Measurements from ENCODE around the gene AFF2. TPM values are rescaled to one million over a fixed set of nuclear protein-coding genes. Genes with fewer than 3 reads are reported as not detected.

The AFF2 gene
- total RNA-seq, 1 experiment from 2014 or later: 0.05 TPM

DNA sequence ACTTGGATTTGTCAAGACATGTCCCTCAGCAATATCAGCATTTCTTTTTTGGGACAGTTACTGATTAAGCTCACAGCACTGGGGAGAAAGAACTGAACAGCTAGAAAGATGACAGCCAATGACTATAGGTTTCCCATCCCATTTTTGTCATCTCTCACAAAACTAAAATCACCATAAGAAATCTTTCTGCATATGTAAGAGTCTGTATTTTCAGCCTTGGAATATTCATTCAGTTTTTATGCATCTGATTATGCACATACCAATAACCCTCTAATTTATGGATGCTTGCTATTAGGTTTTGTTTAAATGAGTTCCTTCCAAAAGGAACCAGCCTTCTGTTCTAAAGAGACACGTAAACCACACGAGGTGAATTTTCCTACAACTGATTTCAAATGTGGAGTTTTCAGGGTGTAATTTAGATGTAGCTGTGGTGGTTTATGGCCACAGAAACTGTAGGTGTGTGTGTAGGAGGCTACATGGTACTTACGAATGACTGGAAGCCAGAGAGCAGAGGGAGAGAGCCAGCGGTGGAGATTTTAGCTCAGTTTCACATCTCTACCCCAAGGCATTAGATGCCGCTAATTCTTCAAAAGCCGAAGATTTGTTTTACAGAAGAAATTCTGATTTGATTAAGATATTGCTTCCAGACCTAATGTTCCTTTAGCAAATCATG, 55.3 kb downstream of the AFF2 start:
- Histone ChIP-seq H4K20me1 (ENCODE audit: insufficient read depth) (no peaks in the 10 kb centered on the region), H3K9ac (ENCODE audit: low read length) (no peak overlapping the region), H3K4me3 (replicated peaks in 1 of 2; ENCODE audit: low read depth in 1 of 2, low read length in 2 of 2) (no peak overlapping the region), H3K9me3 (ENCODE audit: control insufficient read depth in 1 of 2, insufficient read depth in 1 of 2, low read depth in 1 of 2, low read length in 2 of 2) (no peaks in the 10 kb centered on the region), H3K4me1 (ENCODE audit: control insufficient read depth in 1 of 2, insufficient read depth in 2 of 2, low read length in 2 of 2) (no peaks in the 10 kb centered on the region), H3K27me3 (ENCODE audit: insufficient read depth, low read length) (no peaks in the 10 kb centered on the region), H3K27ac (ENCODE audit: low read depth, low read length) (no peak overlapping the region), H3K9me2 (ENCODE audit: insufficient read depth) (no peaks in the 10 kb centered on the region), H2AFZ (ENCODE audit: low read depth, low read length, poor library complexity, severe bottlenecking) (no peak overlapping the region), H3K79me2 (ENCODE audit: insufficient read depth, low read length) (no peaks in the 10 kb centered on the region), H3K4me2 (ENCODE audit: low read length) (no peak overlapping the region), H3K36me3 (ENCODE audit: control insufficient read depth in 1 of 2, insufficient read depth in 2 of 2, low read length in 2 of 2) (no peaks in the 10 kb centered on the region)
- no TSS peak for BruUV-seq (replicated peaks)
- intact Hi-C loops (cut with micrococcal nuclease): no loop called here
- TF ChIP-seq EZH2 (IDR thresholded peaks at IDR 0.05) (no peak), ELF1 (IDR thresholded peaks at IDR 0.05; ENCODE audit: borderline replicate concordance, low read depth) (no peak), FOSL1 (IDR thresholded peaks at IDR 0.05; ENCODE audit: low read depth) (no peak), TCF7L2 (IDR thresholded peaks at IDR 0.05; ENCODE audit: borderline replicate concordance, extremely low read depth, insufficient read depth, insufficient read length) (no peak), ZFX (IDR thresholded peaks at IDR 0.05) (no peak), RAD21 (IDR thresholded peaks at IDR 0.05; ENCODE audit: low read depth) (no peak), POLR2A (IDR thresholded peaks at IDR 0.05; ENCODE audit: borderline replicate concordance, extremely low read depth, insufficient read depth, insufficient read length) (no peak), SIN3A (IDR thresholded peaks at IDR 0.05; ENCODE audit: low read depth) (no peak), SRF (IDR thresholded peaks at IDR 0.05; ENCODE audit: low read depth) (no peak), JUND (IDR thresholded peaks at IDR 0.05) (no peak), CEBPB (IDR thresholded peaks at IDR 0.05; ENCODE audit: low read depth) (no peak)
- TF ChIP-seq, protein P1, sequence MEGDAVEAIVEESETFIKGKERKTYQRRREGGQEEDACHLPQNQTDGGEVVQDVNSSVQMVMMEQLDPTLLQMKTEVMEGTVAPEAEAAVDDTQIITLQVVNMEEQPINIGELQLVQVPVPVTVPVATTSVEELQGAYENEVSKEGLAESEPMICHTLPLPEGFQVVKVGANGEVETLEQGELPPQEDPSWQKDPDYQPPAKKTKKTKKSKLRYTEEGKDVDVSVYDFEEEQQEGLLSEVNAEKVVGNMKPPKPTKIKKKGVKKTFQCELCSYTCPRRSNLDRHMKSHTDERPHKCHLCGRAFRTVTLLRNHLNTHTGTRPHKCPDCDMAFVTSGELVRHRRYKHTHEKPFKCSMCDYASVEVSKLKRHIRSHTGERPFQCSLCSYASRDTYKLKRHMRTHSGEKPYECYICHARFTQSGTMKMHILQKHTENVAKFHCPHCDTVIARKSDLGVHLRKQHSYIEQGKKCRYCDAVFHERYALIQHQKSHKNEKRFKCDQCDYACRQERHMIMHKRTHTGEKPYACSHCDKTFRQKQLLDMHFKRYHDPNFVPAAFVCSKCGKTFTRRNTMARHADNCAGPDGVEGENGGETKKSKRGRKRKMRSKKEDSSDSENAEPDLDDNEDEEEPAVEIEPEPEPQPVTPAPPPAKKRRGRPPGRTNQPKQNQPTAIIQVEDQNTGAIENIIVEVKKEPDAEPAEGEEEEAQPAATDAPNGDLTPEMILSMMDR (IDR thresholded peaks at IDR 0.05 in 2 of 3, conservative IDR thresholded peaks at IDR 0.05 in 1 of 3; ENCODE audit: borderline replicate concordance in 1 of 3, insufficient read depth in 1 of 3, low read depth in 2 of 3, low read length in 2 of 3): no peak
- TF ChIP-seq, protein P2, sequence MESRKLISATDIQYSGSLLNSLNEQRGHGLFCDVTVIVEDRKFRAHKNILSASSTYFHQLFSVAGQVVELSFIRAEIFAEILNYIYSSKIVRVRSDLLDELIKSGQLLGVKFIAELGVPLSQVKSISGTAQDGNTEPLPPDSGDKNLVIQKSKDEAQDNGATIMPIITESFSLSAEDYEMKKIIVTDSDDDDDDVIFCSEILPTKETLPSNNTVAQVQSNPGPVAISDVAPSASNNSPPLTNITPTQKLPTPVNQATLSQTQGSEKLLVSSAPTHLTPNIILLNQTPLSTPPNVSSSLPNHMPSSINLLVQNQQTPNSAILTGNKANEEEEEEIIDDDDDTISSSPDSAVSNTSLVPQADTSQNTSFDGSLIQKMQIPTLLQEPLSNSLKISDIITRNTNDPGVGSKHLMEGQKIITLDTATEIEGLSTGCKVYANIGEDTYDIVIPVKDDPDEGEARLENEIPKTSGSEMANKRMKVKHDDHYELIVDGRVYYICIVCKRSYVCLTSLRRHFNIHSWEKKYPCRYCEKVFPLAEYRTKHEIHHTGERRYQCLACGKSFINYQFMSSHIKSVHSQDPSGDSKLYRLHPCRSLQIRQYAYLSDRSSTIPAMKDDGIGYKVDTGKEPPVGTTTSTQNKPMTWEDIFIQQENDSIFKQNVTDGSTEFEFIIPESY (IDR thresholded peaks at IDR 0.05; ENCODE audit: extremely low read depth, insufficient replicate concordance, low read length): no peak
- TF ChIP-seq, protein P3, sequence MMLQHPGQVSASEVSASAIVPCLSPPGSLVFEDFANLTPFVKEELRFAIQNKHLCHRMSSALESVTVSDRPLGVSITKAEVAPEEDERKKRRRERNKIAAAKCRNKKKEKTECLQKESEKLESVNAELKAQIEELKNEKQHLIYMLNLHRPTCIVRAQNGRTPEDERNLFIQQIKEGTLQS (IDR thresholded peaks at IDR 0.05): no peak
- TF ChIP-seq, protein P4, sequence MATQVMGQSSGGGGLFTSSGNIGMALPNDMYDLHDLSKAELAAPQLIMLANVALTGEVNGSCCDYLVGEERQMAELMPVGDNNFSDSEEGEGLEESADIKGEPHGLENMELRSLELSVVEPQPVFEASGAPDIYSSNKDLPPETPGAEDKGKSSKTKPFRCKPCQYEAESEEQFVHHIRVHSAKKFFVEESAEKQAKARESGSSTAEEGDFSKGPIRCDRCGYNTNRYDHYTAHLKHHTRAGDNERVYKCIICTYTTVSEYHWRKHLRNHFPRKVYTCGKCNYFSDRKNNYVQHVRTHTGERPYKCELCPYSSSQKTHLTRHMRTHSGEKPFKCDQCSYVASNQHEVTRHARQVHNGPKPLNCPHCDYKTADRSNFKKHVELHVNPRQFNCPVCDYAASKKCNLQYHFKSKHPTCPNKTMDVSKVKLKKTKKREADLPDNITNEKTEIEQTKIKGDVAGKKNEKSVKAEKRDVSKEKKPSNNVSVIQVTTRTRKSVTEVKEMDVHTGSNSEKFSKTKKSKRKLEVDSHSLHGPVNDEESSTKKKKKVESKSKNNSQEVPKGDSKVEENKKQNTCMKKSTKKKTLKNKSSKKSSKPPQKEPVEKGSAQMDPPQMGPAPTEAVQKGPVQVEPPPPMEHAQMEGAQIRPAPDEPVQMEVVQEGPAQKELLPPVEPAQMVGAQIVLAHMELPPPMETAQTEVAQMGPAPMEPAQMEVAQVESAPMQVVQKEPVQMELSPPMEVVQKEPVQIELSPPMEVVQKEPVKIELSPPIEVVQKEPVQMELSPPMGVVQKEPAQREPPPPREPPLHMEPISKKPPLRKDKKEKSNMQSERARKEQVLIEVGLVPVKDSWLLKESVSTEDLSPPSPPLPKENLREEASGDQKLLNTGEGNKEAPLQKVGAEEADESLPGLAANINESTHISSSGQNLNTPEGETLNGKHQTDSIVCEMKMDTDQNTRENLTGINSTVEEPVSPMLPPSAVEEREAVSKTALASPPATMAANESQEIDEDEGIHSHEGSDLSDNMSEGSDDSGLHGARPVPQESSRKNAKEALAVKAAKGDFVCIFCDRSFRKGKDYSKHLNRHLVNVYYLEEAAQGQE (IDR thresholded peaks at IDR 0.05; ENCODE audit: low read depth): no peak
- TF ChIP-seq, protein P5, sequence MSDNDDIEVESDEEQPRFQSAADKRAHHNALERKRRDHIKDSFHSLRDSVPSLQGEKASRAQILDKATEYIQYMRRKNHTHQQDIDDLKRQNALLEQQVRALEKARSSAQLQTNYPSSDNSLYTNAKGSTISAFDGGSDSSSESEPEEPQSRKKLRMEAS (IDR thresholded peaks at IDR 0.05): no peak
- ChIA-PET POLR2A (no interaction called here), CTCF (no interaction called here), RAD21 (ENCODE audit: low non-redundant PET in 1 of 2, low total read pairs in 2 of 2, uncharacterized antibody in 2 of 2, unreplicated experiment in 2 of 2) (no interaction called here)
- ATAC-seq (no peak), DNase-seq (ENCODE audit: low read depth, low spot score) (no peak)

All from HCT116 (cell line).